NCI-H1105 (cell line): ENCODE results near the gene CRTC1.

Source experiments
- DNase-seq: peaks from one replicate; lab custom pipeline; 2025; lab: John Stamatoyannopoulos, UW

Gene CRTC1

GRCh38 chr19:18749362-18750231 lies 66.1 kb downstream of the CRTC1 start:
- no peak for DNase-seq

- no peak for DNase-seq
These were observed 67.0 kb downstream of the CRTC1 start for GRCh38 chr19:18750295-18750970.

- no peak for DNase-seq
These were observed 68.1 kb downstream of the CRTC1 start for GRCh38 chr19:18751571-18751970.

GRCh38 chr19:18754501-18754900 lies 71.0 kb downstream of the CRTC1 start:
- DNase-seq, result no peak

- DNase-seq, result no peak
These were observed 73.4 kb downstream of the CRTC1 start for GRCh38 chr19:18756896-18757295.

- no peak for DNase-seq
These were observed 76.0 kb downstream of the CRTC1 start for GRCh38 chr19:18759304-18759994.

- DNase-seq, result no peak
These were observed 76.5 kb downstream of the CRTC1 start for GRCh38 chr19:18759995-18760426.

GRCh38 chr19:18760440-18761383 lies 77.2 kb downstream of the CRTC1 start:
- DNase-seq, result no peak

GRCh38 chr19:18761531-18762110 lies 78.1 kb downstream of the CRTC1 start:
- no peak for DNase-seq

- DNase-seq, result peak; percentile 97
These were observed 78.9 kb downstream of the CRTC1 start for GRCh38 chr19:18762125-18763023.

GRCh38 chr19:18763674-18764590 lies 80.5 kb downstream of the CRTC1 start:
- peak; percentile 75 for DNase-seq

- no peak for DNase-seq
These were observed 81.1 kb downstream of the CRTC1 start for GRCh38 chr19:18764591-18765051.

- DNase-seq, result peak; percentile 75
These were observed 81.7 kb downstream of the CRTC1 start for GRCh38 chr19:18765224-18765623.

- no peak for DNase-seq
These were observed 84.7 kb downstream of the CRTC1 start for GRCh38 chr19:18768046-18768771.

GRCh38 chr19:18768997-18769891 lies 85.8 kb downstream of the CRTC1 start:
- DNase-seq, result no peak

GRCh38 chr19:18769989-18770528 lies 86.6 kb downstream of the CRTC1 start:
- no peak for DNase-seq
